DMS53 treated with DMSO at 0.1 percent for 48 hours (cell line): ENCODE data around the gene SYPL2.
A peak's percentile ranks its signal among the peaks of the same experiment; 100 is the strongest.
"Not testable (repeated sequence)": the region's sequence is repeated elsewhere in the genome, so short reads cannot be mapped to it uniquely, and the experiment has no call there.

Experiments used
- DNase-seq: peaks from one replicate; lab custom pipeline; 2025; ENCODE audit not compliant: unreplicated experiment; lab: John Stamatoyannopoulos, UW

Gene SYPL2

DNA sequence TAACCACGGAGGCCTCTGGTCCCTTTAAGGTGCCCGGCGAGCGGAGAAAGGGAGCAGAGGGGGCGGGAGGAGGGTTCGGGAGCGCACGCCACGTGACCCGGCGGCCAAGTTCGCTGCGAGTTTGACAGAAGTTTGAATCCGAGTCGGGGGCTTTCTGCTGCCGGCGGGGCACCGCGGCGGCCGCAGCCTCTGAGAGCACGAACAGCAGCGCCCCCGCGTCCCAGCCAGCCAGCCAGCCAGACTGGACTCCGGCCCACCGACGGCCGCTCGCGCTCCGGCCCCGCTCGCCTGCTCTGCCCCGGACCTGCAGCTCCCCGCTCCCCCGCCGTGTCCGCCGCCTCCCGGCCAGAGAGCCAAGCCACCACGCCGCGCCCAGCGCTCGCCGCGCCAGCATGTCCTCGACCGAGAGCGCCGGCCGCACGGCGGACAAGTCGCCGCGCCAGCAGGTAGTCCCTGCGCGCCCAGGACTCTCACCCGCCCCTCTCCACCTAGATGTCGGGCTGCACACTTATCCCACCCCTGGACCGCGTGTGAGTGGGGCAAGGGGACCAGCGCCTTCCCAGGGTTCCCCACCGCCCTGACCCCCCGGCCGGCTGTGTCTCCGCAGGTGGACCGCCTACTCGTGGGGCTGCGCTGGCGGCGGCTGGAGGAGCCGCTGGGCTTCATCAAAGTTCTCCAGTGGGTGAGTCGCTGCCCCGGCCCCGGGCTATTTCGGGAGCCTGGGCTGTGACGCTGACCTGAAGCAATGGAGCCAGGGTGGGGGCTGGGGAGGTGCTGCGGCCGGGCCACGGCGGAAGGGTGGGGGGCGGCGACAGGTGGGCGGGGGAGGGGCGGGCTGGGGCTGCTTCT, at the start of gene SYPL2:
SYPL2 (plus strand) TSS at position 95 of the 849 bp plus-strand sequence; CDS start at position 393, 298 bp downstream.
- DNase-seq: no peak

GRCh38 chr1:109423498-109423897, 42.8 kb upstream of the SYPL2 start:
- DNase-seq: no peak

- peak; percentile 39 for DNase-seq
Measured at GRCh38 chr1:109425391-109426280, 40.7 kb upstream of the SYPL2 start.

- peak; percentile 98 for DNase-seq
Measured at GRCh38 chr1:109426281-109427170, 39.8 kb upstream of the SYPL2 start, which contains the start of gene PSMA5. Gene PSMA5 (minus strand): TSS chr1:109426448. CDS start chr1:109426330, 118 bp downstream.

- no peak for DNase-seq
Measured at GRCh38 chr1:109427171-109427467, 39.2 kb upstream of the SYPL2 start.

DNA sequence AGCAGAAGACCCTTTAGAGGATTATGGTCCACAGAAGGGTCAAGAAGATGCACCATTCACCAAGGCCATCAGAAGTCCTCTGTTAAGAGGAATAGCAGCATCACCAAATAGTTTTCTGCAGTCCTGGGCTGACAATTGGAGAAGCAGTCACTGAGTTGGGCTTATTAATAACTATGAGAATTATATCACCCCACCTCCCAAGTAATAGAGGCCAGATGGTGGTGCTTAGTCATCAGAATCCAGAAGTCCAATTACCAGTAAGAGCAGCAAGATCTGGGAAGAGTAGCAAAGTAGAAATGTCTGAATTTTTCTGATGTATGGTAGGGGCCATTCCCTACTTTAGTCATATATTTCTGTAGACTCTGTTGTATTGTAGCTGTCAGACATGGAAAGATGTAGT, 34.0 kb upstream of the SYPL2 start:
- DNase-seq: no peak

DNA sequence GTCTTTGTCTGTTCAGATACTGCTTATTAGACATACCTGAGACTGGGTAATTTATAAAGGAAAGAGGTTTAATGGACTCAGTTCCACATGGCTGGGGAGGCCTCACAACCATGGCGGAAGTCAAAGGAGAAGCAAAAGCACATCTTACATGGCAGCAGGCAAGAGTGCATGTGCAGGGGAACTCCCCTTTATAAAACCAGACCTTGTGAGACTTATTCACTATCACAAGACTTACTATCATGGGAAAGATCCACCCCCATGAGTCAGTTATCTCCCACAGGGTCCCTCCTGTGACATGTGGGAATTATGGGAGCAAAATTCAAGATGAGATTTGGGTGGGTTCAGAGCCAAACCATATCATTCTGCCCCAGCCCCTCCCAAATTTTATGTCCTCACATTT, 33.0 kb upstream of the SYPL2 start:
- DNase-seq: no peak

DNA sequence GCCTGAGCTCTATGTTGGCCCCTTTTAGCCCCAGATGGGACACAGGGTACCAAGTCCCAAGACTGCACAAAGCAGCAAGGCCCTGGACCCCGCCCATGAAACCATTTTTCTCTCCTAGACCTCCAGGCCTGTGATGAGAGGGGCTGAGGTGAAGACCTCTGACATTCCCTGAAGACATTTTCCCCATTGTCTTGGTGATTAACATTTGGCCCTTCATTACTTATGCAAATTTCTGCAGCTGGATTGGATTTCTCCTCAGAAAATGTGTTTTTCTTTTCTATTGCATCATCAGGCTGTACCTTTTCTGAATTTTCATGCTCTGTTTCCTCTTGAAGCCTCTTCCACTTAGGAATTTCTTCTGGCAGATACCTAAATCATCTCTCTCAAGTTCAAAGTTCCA, 31.9 kb upstream of the SYPL2 start:
- no peak for DNase-seq

- no peak for DNase-seq
Measured at GRCh38 chr1:109438798-109439297, 27.5 kb upstream of the SYPL2 start.

DNA sequence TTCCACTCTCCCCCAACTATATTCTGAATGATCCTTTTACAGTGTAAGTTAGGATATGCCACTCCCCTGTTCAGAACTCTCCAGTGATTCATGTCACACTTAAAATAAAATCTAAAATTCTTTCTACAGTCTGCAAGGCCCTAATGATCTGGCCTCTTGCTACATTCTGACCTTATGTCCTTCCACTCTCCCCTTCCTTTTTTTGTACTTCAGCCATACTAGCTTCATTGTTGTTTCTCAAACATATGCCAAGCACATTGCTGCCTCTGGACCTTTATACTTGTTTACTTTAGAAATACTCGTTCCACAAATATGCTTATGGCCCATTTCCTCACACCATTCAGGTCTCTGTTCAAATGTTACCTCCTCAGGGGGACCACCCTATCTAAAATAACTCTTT, 25.3 kb upstream of the SYPL2 start:
- no peak for DNase-seq

DNA sequence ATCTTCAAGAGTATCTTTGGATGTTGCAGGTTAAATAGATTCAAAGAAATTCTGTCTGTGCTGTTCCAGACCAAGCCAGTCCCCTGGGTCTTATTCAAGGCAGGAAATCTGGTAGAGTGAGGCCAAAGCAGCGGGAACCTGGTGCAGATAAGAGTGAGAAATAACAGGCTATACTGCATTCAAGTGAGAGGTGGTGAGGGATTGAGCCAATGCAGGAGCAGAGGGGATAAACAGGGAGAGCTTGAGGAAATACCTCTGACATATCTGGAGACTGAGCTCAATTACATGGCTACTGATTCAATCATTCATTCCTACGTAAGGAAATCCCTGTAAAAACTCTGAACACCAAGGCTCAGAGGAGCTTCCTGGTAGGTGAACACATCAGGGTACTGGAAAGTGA, 22.9 kb upstream of the SYPL2 start:
- no peak for DNase-seq

DNA sequence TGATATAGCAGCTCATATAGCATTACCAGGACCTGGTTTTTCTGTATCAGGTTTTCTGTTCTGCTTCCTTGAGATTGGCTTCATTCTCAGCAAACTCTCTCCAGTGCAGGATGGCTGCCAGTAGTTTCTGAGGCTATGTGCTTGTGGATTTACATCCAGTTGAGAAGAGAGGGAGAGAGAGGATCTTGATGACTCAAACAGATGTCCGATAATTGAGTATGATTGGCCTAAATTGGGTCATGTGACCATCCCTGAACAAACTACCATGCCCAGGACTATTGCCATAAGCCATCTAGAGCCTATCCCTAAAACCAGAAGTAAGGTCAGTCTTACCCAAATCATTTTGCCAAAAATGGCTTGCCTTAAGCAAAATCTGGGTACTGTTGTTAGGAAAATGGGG, 22.0 kb upstream of the SYPL2 start:
- no peak for DNase-seq

DNA sequence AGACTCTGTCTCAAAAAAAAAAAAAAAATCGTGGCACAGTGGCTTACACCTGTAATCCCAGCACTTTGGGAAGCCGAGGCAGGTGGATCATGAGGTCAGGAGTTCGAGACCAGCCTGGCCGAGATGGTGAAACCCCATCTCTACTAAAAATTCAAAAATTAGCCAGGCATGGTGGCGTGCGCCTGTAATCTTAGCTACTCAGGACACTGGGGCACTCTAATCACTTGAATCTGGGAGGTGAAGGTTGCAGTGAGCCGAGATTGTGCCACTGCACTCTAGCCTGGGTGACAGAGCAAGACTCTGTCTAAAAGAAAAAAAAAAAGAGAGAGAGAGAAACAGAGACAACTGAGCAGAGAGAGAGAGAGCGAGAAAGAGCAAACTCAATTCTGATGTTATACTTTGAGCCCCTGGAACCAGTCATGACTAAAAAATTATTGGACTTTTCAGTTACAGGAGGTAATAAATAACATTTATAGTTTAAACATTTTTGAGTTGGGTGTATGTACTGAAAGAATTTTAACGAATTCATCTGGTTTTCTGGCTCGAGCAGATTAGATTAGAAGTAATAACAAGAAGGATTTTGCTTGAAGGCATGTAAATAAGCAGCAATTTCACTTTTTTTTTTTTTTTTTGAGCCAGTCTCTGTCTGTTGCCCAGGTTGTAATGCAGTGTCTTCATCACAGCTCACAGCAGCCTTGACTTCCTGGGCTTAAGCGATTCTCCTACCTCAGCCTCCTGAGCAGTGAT, 20.2 kb upstream of the SYPL2 start:
- not testable (repeated sequence) for DNase-seq

DNA sequence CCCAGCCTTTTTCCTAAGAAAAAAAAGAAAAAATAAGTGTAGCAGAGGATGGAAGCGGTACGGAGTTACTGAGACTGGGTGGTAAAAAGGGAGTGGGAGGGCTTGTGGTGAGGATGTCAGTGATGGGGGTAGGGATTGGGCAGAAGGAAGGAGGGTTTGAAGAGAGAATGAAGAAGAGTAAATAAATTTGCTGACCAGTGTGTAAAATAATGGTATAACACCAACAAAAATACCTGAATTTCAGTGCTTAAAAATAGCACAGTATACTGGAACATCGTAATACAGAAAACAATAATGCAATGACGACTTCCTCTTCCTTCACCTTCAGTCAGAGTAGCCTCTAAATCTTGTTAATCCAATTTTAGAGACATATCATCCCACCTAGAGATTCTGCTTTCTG, 18.8 kb upstream of the SYPL2 start:
- no peak for DNase-seq

DNA sequence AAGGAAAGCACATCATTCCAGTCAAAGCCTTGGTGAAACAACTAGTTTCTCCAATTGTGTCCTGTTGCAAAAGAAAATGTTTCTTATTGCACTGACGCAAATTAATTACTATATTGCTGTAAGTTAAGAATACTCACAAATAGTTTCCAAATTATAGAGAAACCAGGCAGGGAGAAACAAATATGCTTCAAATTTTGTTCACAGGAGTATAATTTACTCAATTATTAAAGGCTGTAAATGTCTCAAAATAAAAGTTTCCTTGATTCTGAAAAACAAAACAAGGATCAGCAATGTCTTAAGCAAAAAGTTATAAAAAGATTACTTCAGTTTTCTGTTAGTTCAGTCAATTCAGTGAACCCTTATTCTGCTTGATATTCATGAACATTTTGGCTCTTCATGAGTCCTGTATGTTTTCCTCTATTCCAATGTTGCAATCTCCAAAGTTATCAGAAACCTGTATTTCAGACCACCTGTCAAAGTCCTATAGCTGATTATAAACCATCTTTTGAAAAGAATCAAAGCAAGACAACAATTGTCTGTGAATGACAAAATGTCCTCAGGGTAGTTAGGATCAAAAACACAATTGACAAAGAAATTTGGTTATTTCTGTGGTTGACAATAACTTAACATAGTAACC, 11.7 kb upstream of the SYPL2 start:
- no peak for DNase-seq

DNA sequence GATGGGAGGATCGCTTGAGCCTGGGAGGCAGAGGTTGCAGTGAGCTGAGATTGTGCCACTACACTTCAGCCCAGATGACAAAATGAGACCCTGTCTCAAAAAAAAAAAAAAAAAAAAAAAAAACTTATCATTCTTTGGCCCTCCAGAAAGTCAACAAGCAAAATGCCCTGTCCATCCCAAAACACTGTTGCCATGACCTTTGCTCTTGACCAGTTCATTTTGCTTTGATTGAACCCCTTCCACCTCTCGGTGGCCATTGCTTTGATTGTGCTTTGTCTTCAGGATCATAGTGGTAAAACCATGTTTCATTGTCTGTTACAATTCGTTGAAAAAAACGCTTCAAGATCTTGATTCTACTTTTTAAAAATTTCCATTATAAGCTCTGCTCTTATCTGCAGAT, 8.5 kb upstream of the SYPL2 start:
- no peak for DNase-seq

GRCh38 chr1:109466125-109466451, 258 bp upstream of the SYPL2 start:
- DNase-seq: no peak

- no peak for DNase-seq
Measured at GRCh38 chr1:109467301-109467777, 993 bp downstream of the SYPL2 start.

DNA sequence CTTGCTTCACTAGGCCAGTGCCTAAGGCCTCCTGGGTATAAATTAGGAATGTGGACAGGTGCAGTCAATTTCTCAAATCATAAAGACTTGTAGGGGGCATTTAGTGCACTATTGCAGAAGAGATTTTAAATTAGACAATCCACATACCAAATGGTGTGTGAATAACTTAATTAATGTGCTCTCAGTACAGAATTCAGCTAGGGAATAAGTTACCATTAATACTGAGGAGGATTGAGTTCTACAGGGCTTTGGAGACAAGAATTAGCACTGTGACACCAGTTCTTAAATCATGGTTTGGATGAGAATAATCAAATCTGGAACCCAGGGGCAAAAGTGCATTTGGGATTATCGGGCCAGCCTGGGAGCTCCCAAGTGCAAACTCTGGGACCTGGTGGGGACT, 1.7 kb downstream of the SYPL2 start:
- no peak for DNase-seq

DNA sequence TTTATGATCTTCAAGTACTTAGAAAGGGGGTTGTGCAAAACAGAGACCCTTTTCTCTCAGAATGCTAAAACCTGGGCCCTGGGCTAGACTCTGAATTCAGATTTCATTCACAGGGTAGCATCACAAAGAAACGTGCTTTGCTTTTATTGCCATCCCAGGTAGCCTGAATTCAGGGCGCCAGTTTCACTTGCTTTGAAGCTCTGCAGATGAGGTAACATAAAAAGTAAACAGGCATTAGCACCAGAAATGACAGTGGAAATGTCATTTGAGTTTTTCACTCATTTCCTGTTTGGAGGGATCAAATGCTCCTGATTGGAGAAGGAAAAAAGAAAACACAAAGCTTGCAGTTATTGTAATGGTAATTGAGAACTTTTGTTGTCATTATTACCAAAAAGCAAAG, 2.6 kb downstream of the SYPL2 start:
- peak; percentile 42 for DNase-seq
